SH-SY5Y (cell line): Measurements from ENCODE around the gene DNAL4.

ENCODE experiments used
- GATA2 ChIP-seq: IDR thresholded peaks from 2 replicates; pipeline ENCODE4 v1.6.1; 2011; ENCODE audit warnings: mild to moderate bottlenecking, low read depth, low read length
- GATA3 ChIP-seq: IDR thresholded peaks from 2 replicates; pipeline ENCODE4 v1.6.1; 2011; ENCODE audit warnings: low read depth, mild to moderate bottlenecking, low read length, moderate library complexity

DNA sequence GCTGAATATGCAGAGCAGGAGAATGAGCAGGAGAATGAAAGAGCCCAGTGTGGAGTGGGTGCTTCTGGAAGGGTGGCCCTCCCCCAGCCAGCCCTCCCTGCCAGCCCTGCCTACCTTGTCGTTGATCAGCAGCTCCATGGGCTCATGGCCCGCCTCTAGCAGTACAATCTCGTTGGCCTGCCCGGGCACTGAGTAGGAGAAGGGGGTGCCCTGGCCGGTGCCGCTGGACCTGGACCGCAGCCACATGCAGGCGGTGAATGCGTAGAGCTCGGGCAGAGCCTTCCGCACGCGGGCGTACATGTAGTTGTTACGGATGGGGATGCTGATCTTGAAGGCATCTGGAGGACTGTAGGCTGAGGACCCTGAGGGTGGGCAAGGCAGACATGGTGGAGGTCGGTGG is 32.4 kb upstream of the DNAL4 start:
- TF ChIP-seq GATA3: no peak
- no peak for TF ChIP-seq GATA2
